Transverse colon (tissue), 4 donors: ENCODE results near the gene PFKFB3. TPM values are rescaled to one million over a fixed set of nuclear protein-coding genes. Genes with fewer than 3 reads are reported as not detected.
"Not testable (repeated sequence)": the region's sequence is repeated elsewhere in the genome, so short reads cannot be mapped to it uniquely, and the experiment has no call there.

Source experiments
- DNase-seq: peaks from one replicate; pipeline ENCODE4 v3.0.0-alpha.2; 2019
- H3K27ac ChIP-seq, 4 donors: fragments of 200-600 bp; sonication (generic); 2 replicates each; pipeline ENCODE4 v1.5.1; 2016 to 2018; ENCODE audit warnings: inconsistent platforms in 4 of 4
- H3K27me3 ChIP-seq: fragments of 200-600 bp; sonication (generic); 2 replicates; pipeline ENCODE4 v1.5.1; 2017; ENCODE audit warnings: inconsistent platforms
- H3K36me3 ChIP-seq, 4 donors: fragments of 200-600 bp; sonication (generic); 2 replicates each; pipeline ENCODE4 v1.5.1; 2017 to 2019; ENCODE audit warnings: inconsistent platforms in 4 of 4
- H3K4me1 ChIP-seq, 4 donors: fragments of 200-600 bp; sonication (generic); 2 replicates each; pipeline ENCODE4 v1.5.1; 2017 to 2020; ENCODE audit warnings: inconsistent platforms in 4 of 4
- H3K4me3 ChIP-seq, 4 donors: fragments of 200-600 bp; sonication (generic); 1 replicate in 1 of 4; 2 replicates in 3 of 4; pipeline versions ENCODE4 v1.5.1 to v1.6.1; 2017 to 2019; ENCODE audit warnings: inconsistent platforms in 4 of 4
- H3K9me3 ChIP-seq, 2 donors: fragments of 200-600 bp; sonication (generic); 2 replicates each; pipeline ENCODE4 v1.5.1; 2017 to 2019; ENCODE audit warnings: inconsistent platforms in 2 of 2
- EP300 ChIP-seq: sonication (generic); formaldehyde crosslinking; IDR thresholded peaks from one replicate; pipeline ENCODE4 v1.6.1; 2017; ENCODE audit warnings: antibody characterized with exemption, low read depth
- POLR2A ChIP-seq: fragments of 450-650 bp; IDR thresholded peaks from one replicate; pipeline ENCODE4 v1.6.1; 2016; ENCODE audit warnings: antibody characterized with exemption, mild to moderate bottlenecking, moderate library complexity
- POLR2AphosphoS5 ChIP-seq, 3 donors: sonication (generic); formaldehyde crosslinking; IDR thresholded peaks; one replicate each; pipeline ENCODE4 v1.6.1; 2016; ENCODE audit warnings: antibody characterized with exemption in 3 of 3
- WGBS, 2 donors: methylation state at CpG; one replicate each; pipeline ENCODE4 v1.1.5; 2018; ENCODE audit warnings: low coverage in 1 of 2; 5-methylcytosine and 5-hydroxymethylcytosine counted together
- in situ Hi-C, 4 donors: fragments of 200-750 bp; cut with MboI; loops; one replicate each; pipeline versions ENCODE4 v1.15.0 to v1.15.1; 2017; ENCODE audit warnings: low sequenced_read_pairs in 3 of 4, low pct_ligation_motif_present in 1 of 4, low pct_unique_long_range_greater_than_20kb in 1 of 4
- intact Hi-C: fragments of 100-400 bp; cut with DNase I; formaldehyde crosslinking; loops from one replicate; pipeline ENCODE4 v1.15.1; 2023; ENCODE audit warnings: low total_unique reads
- total RNA-seq, 4 donors: library from RNA; depleted of rRNA; stranded (reverse); fragments of >200 nt; gene quantifications; one replicate each; pipeline ENCODE4 v1.1.0, GENCODE V29; 2016
- TF ChIP-seq, protein P1 (sequence below), 5 experiments: fragments of 200-600 bp in 3 of 5; fragments of 450-650 bp in 2 of 5; sonication (generic) in 3 of 5; IDR thresholded peaks; 1 replicate in 2 of 5; 2 replicates in 3 of 5; pipeline ENCODE4 v1.5.1; 2016 to 2017; ENCODE audit warnings: antibody characterized with exemption in 5 of 5, inconsistent platforms in 3 of 5, mild to moderate bottlenecking in 2 of 5, moderate library complexity in 1 of 5

The PFKFB3 gene
- total RNA-seq, 4 donors from 2014 or later, result 16.9 to 29.9 (median 20.2) TPM

DNA sequence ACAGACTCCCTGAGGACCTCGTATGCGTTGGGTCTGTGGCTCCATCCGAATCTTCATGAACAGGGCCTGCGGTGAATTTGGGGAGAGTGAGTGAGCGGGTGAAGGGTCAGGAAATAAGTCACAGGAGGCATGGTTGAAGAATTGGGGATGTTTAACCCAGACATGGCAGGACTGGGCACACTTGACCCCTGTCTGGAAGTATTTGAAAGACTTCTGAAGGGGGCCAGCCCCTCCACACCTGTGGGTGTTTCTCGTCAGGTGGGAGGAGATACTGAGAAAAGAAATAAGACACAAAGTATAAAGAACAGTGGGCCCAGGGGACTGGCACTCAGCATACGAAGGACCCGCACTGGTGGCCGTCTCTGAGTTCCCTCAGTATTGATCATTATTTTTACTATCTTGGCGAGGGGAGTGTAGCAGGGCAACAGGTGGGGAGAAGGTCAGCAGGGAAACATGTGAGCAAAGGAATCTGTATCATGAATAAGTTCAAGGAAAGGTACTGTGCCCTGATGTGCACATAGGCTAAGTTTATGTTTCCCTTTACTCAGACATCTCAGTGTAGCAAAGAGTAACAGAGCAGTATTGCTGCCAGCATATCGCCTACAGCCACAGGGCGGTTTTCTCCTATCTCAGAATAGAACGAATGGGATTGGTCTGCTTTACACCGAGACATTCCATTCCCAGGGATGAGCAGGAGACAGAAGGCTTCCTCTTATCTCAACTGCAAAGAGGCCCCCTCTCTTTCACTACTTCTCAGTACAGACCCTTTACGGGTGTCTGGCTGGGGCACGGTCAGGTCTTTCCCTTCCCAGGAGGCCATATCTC, 38.2 kb upstream of the PFKFB3 start:
- intact Hi-C loops (loop anchor here (5.0 kb wide), 1 partner anchor 38 kb away; the partner anchor contains the start of gene PFKFB3), in situ Hi-C loops (no loop called here)
- Histone ChIP-seq H3K27me3 (no peaks in the 10 kb centered on the region), H3K27ac (peak overlapping the region; percentile 93 to 99 (median 96)), H3K9me3 (no peaks in the 10 kb centered on the region), H3K36me3 (no peaks in the 10 kb centered on the region), H3K4me1 (peaks cover 12 to 34% (median 22%) of the 10 kb centered on the region in 4 donors), H3K4me3 (peak overlapping the region; percentile 71 to 83 (median 75))
- TF ChIP-seq, protein P1, sequence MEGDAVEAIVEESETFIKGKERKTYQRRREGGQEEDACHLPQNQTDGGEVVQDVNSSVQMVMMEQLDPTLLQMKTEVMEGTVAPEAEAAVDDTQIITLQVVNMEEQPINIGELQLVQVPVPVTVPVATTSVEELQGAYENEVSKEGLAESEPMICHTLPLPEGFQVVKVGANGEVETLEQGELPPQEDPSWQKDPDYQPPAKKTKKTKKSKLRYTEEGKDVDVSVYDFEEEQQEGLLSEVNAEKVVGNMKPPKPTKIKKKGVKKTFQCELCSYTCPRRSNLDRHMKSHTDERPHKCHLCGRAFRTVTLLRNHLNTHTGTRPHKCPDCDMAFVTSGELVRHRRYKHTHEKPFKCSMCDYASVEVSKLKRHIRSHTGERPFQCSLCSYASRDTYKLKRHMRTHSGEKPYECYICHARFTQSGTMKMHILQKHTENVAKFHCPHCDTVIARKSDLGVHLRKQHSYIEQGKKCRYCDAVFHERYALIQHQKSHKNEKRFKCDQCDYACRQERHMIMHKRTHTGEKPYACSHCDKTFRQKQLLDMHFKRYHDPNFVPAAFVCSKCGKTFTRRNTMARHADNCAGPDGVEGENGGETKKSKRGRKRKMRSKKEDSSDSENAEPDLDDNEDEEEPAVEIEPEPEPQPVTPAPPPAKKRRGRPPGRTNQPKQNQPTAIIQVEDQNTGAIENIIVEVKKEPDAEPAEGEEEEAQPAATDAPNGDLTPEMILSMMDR (IDR thresholded peaks at IDR 0.05), result no peak
- no peak for TF ChIP-seq EP300
- DNase-seq, result no peak
- 14 to 17% methylated on average over 8 to 16 of the region's 16 CpGs for WGBS, 2 donors

DNA sequence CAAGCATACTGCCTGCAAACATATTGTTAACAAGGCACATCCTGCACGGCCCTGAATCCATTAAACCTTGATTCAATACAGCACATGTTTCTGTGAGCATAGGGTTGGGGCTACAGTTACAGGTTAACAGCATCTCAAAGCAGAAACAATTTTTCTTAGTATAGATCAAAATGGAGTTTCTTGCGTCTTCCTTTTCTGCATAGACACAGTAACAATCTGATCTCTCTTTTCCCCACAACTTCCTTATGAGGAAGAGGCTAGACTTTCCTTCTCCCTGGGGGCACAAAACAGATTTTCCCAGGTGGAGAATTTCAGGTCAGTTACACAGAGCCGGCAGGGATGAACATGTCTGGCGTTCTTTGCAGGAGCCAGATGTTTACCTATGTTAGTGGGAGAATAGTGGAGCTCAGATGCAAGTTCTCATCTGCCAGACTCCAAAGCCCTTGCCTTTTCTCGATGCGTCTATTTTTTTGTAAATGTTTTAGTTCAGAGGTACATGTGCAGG, 37.5 kb upstream of the PFKFB3 start:
- DNase-seq, result no peak
- Histone ChIP-seq H3K4me3 (no peak overlapping the region), H3K9me3 (no peaks in the 10 kb centered on the region), H3K36me3 (no peaks in the 10 kb centered on the region), H3K4me1 (peaks cover 17 to 42% (median 28%) of the 10 kb centered on the region in 4 donors), H3K27me3 (no peaks in the 10 kb centered on the region), H3K27ac (peak overlapping the region; percentile 93 to 99 (median 96))
- WGBS, 2 donors, result 8 to 52% methylated on average over 2 to 6 of the region's 6 CpGs
- in situ Hi-C loops (no loop called here), intact Hi-C loops (no loop called here)
- no peak for TF ChIP-seq POLR2AphosphoS5 (IDR thresholded peaks at IDR 0.05)
- TF ChIP-seq, protein P1 (IDR thresholded peaks at IDR 0.05), result no peak
- TF ChIP-seq POLR2A, result no peak
- TF ChIP-seq EP300, result no peak

DNA sequence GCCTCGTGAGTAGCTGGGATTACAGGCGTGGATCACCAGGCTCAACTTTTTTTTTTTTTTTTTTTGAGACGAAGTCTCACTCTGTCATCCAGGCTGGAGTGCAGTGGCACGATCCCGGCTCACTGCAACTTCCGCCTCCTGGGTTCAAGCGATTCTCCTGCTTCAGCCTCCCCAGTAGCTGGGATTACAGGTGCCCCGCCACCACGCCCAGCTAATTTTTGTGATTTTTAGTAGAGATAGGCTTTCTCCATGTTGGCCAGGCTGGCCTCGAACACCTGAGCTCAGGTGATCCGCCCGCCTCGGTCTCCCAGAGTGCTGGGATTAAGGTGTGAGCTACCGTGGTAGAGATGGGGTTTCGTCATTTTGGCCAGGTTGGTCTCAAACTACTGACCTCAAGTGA, 36.8 kb upstream of the PFKFB3 start:
- H3K27me3 ChIP-seq, H3K9me3 ChIP-seq, H3K4me3 ChIP-seq, H3K36me3 ChIP-seq, intact Hi-C loops, in situ Hi-C loops, DNase-seq: not testable (repeated sequence)
- peaks cover 24 to 48% (median 35%) of the 10 kb centered on the region in 4 donors for H3K4me1 ChIP-seq
- peak overlapping the region; percentile 93 to 99 (median 96) for H3K27ac ChIP-seq
- WGBS, 2 donors, result 89 to 91% methylated on average over 15 of the region's 15 CpGs

DNA sequence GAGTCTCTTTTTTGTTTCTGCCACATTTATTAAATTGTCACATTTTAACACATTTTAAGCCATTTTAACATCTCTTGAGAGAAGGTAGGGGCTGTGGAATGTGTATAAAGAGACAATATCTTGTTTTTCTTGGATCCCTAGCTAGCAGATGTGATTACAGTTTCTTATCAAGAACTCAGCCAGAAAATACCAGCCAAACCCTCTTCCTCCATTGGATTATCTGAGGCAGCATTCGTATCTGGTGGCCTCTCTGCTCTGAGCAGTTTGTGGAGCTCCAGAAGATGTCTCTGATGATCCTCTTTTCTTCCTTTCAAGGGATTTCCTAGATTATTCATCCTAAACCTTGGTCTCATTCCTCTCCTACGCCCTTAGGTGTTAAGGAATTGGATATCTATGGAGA, 35.3 kb upstream of the PFKFB3 start:
- Histone ChIP-seq H3K27me3 (no peaks in the 10 kb centered on the region), H3K9me3 (no peaks in the 10 kb centered on the region), H3K4me3 (no peak overlapping the region), H3K36me3 (no peaks in the 10 kb centered on the region), H3K4me1 (peaks cover 23 to 59% (median 38%) of the 10 kb centered on the region in 4 donors), H3K27ac (peak overlapping the region in 1 of 4 donors; percentile 0)
- WGBS, 2 donors, result 86 to 90% methylated on average over 2 of the region's 2 CpGs
- DNase-seq, result no peak
- intact Hi-C loops (no loop called here), in situ Hi-C loops (no loop called here)
- TF ChIP-seq EP300 (no peak), POLR2A (no peak), POLR2AphosphoS5 (IDR thresholded peaks at IDR 0.05) (no peak)
- TF ChIP-seq, protein P1 (IDR thresholded peaks at IDR 0.05), result no peak
